Esophagus muscularis mucosa (tissue), 4 donors: ENCODE data around the gene GFRA4. TPM values are rescaled to one million over a fixed set of nuclear protein-coding genes. Genes with fewer than 3 reads are reported as not detected.

Experiments
- DNase-seq: peaks from one replicate; pipeline ENCODE4 v3.0.0-alpha.2; 2017; ENCODE audit errors: extremely low spot score
- H3K27ac ChIP-seq, 4 donors: fragments of 200-600 bp; sonication (generic); replicated peaks in 1 of 4; 1 replicate in 3 of 4; 2 replicates in 1 of 4; pipeline ENCODE4 v1.5.1; 2016 to 2019; ENCODE audit warnings: mild to moderate bottlenecking in 1 of 4
- H3K27me3 ChIP-seq, 4 donors: fragments of 200-600 bp; sonication (generic); one replicate each; pipeline versions ENCODE4 v1.5.1 to v1.6.0; 2016 to 2019
- H3K36me3 ChIP-seq, 4 donors: fragments of 200-600 bp; sonication (generic); one replicate each; pipeline ENCODE4 v1.5.1; 2016 to 2019
- H3K4me1 ChIP-seq, 4 donors: fragments of 200-600 bp; sonication (generic); one replicate each; pipeline ENCODE4 v1.5.1; 2016 to 2019
- H3K4me3 ChIP-seq, 4 donors: fragments of 200-600 bp; sonication (generic); 1 replicate in 2 of 4; 2 replicates in 2 of 4; pipeline ENCODE4 v1.5.1; 2016 to 2019; ENCODE audit warnings: mild to moderate bottlenecking in 4 of 4, moderate library complexity in 1 of 4
- H3K9me3 ChIP-seq, 4 donors: fragments of 200-600 bp; sonication (generic); 1 replicate in 3 of 4; 2 replicates in 1 of 4; pipeline ENCODE4 v1.5.1; 2016 to 2019
- CTCF ChIP-seq, 3 experiments: fragments of 200-600 bp in 2 of 3; fragments of 450-650 bp in 1 of 3; sonication (generic) in 2 of 3; IDR thresholded peaks; one replicate each; pipeline ENCODE4 v1.5.1; 2017 to 2019; ENCODE audit warnings: antibody characterized with exemption in 3 of 3, mild to moderate bottlenecking in 2 of 3, moderate library complexity in 1 of 3
- EP300 ChIP-seq: sonication (generic); formaldehyde crosslinking; IDR thresholded peaks from one replicate; pipeline ENCODE4 v1.6.1; 2017; ENCODE audit warnings: antibody characterized with exemption
- POLR2A ChIP-seq: fragments of 450-650 bp; IDR thresholded peaks from one replicate; pipeline ENCODE4 v1.6.1; 2017; ENCODE audit warnings: antibody characterized with exemption, moderate library complexity, mild to moderate bottlenecking, low read depth
- POLR2AphosphoS5 ChIP-seq, 2 donors: sonication (generic); formaldehyde crosslinking; IDR thresholded peaks; one replicate each; pipeline ENCODE4 v1.6.1; 2017; ENCODE audit warnings: antibody characterized with exemption in 2 of 2
- WGBS: methylation state at CpG from one replicate; pipeline ENCODE4 v1.1.5; 2018; 5-methylcytosine and 5-hydroxymethylcytosine counted together
- intact Hi-C: fragments of 100-400 bp; cut with DNase I; formaldehyde crosslinking; loops from one replicate; pipeline ENCODE4 v1.15.1; 2023
- total RNA-seq, 4 donors: library from RNA; depleted of rRNA; stranded (reverse); fragments of >200 nt; gene quantifications; one replicate each; pipeline versions ENCODE4 v1.1.0 to v1.2.1, GENCODE V29; 2016

The GFRA4 gene
- not detected for total RNA-seq

GRCh38 chr20:3663031-3663701 is at the start of gene GFRA4:
TSS of gene GFRA4 (minus strand) at chr20:3663399. CDS start at chr20:3663399, 0 bp downstream.
- H3K36me3 ChIP-seq, result peaks cover 0 to 4% (median 1%) of the 10 kb centered on the region in 4 donors
- H3K4me3 ChIP-seq, result no peak within 1 kb of the TSS
- H3K27me3 ChIP-seq, result peaks cover 0 to 48% (median 16%) of the 10 kb centered on the region in 4 donors
- DNase-seq, result no peak
- no peaks in the 10 kb centered on the region for H3K9me3 ChIP-seq
- 73% methylated on average over 17 of the region's 19 CpGs for WGBS
- TF ChIP-seq POLR2AphosphoS5 (IDR thresholded peaks at IDR 0.05), result no peak
- no peak for TF ChIP-seq POLR2A
- TF ChIP-seq CTCF (IDR thresholded peaks at IDR 0.05), result no peak
- no peak for TF ChIP-seq EP300
- intact Hi-C loops, result no loop called here
- no peak within 1 kb of the TSS for H3K27ac ChIP-seq
- H3K4me1 ChIP-seq, result peaks cover 4 to 26% (median 20%) of the 10 kb centered on the region in 4 donors

GRCh38 chr20:3712279-3712873 is 49.2 kb upstream of the GFRA4 start, which contains the start of gene SIGLEC1:
TSS of gene SIGLEC1 (minus strand) at chr20:3712600. CDS start at chr20:3707128, 5,472 bp downstream.
- Histone ChIP-seq H3K4me1 (peaks cover 9 to 15% (median 12%) of the 10 kb centered on the region in 4 donors), H3K36me3 (no peaks in the 10 kb centered on the region), H3K4me3 (peak within 1 kb of the TSS in 3 of 4 donors; percentile 19 to 41 (median 26)), H3K27me3 (no peaks in the 10 kb centered on the region), H3K27ac (no peak within 1 kb of the TSS), H3K9me3 (no peaks in the 10 kb centered on the region)
- intact Hi-C loops, result no loop called here
- no peak for TF ChIP-seq POLR2A
- peak in 1 of 2 donors; percentile 23 for TF ChIP-seq POLR2AphosphoS5 (IDR thresholded peaks at IDR 0.05)
- no peak for TF ChIP-seq EP300
- no peak for DNase-seq
- 80% methylated on average over 15 of the region's 15 CpGs for WGBS

GRCh38 chr20:3711484-3711941 is 48.3 kb upstream of the GFRA4 start:
- no peak for DNase-seq
- H3K27me3 ChIP-seq, result no peaks in the 10 kb centered on the region
- WGBS, result 69% methylated on average over 4 of the region's 4 CpGs
- intact Hi-C loops, result no loop called here
- H3K4me3 ChIP-seq, result peak overlapping the region in 3 of 4 donors; percentile 19 to 41 (median 26)
- H3K4me1 ChIP-seq, result peaks cover 11 to 15% (median 13%) of the 10 kb centered on the region in 4 donors
- no peaks in the 10 kb centered on the region for H3K36me3 ChIP-seq
- TF ChIP-seq EP300 (no peak), CTCF (IDR thresholded peaks at IDR 0.05) (no peak), POLR2AphosphoS5 (IDR thresholded peaks at IDR 0.05) (no peak)
- H3K9me3 ChIP-seq, result no peaks in the 10 kb centered on the region
- no peak overlapping the region for H3K27ac ChIP-seq

- WGBS, result 36% methylated on average over 16 of the region's 18 CpGs
- TF ChIP-seq POLR2A, result no peak
- peak; percentile 47 to 61 for TF ChIP-seq POLR2AphosphoS5 (IDR thresholded peaks at IDR 0.05)
- TF ChIP-seq CTCF (IDR thresholded peaks at IDR 0.05), result peak in 2 of 3 experiments; percentile 97 to 99
- TF ChIP-seq EP300, result no peak
- peaks cover 11 to 15% (median 13%) of the 10 kb centered on the region in 4 donors for H3K4me1 ChIP-seq
- H3K27me3 ChIP-seq, result no peaks in the 10 kb centered on the region
- peak; percentile 95 for DNase-seq
- no peaks in the 10 kb centered on the region for H3K9me3 ChIP-seq
- no peaks in the 10 kb centered on the region for H3K36me3 ChIP-seq
- peak overlapping the region in 2 of 4 donors; percentile 1 to 18 for H3K27ac ChIP-seq
- peak overlapping the region in 3 of 4 donors; percentile 19 to 41 (median 26) for H3K4me3 ChIP-seq
- intact Hi-C loops, result loop anchor here (1.0 kb wide), 1 partner anchor 35 kb away; no protein-coding TSS in a partner anchor
These were observed 47.7 kb upstream of the GFRA4 start for GRCh38 chr20:3710703-3711483.
